ENCODE measurements around the gene OPRL1.

OPRL1 gene

GRCh38 chr20:64056889-64057627 is 22.8 kb upstream of the OPRL1 start:
- DNase-seq (peak; percentile 41), ATAC-seq (peak; percentile 25)

- ATAC-seq: peak; percentile 67
- peak; percentile 95 for DNase-seq
Measured at GRCh38 chr20:64057628-64058498, 22.0 kb upstream of the OPRL1 start.

GRCh38 chr20:64058536-64058935 is 21.3 kb upstream of the OPRL1 start:
- ATAC-seq (no peak), DNase-seq (no peak)

- ATAC-seq (no peak), DNase-seq (no peak)
Measured at GRCh38 chr20:64062276-64062595, 17.6 kb upstream of the OPRL1 start.

GRCh38 chr20:64062596-64063388 is 17.1 kb upstream of the OPRL1 start, which contains the start of gene TCEA2:
Gene TCEA2, plus strand, starts transcription at chr20:64063198. Its CDS starts 115 bp downstream, at chr20:64063313.
- DNase-seq (peak; percentile 96), ATAC-seq (peak; percentile 88)

- DNase-seq (peak; percentile 65), ATAC-seq (no peak)
Measured at GRCh38 chr20:64063389-64064144, 16.3 kb upstream of the OPRL1 start.

- DNase-seq (no peak), ATAC-seq (no peak)
Measured at GRCh38 chr20:64064145-64064698, 15.7 kb upstream of the OPRL1 start.

- ATAC-seq (no peak), DNase-seq (no peak)
Measured at GRCh38 chr20:64065062-64065973, 14.6 kb upstream of the OPRL1 start.

- DNase-seq (peak; percentile 72), ATAC-seq (peak; percentile 58)
Measured at GRCh38 chr20:64065974-64066343, 13.9 kb upstream of the OPRL1 start.

GRCh38 chr20:64067005-64067632 is 12.8 kb upstream of the OPRL1 start:
- no peak for DNase-seq
- no peak for ATAC-seq

- ATAC-seq (no peak), DNase-seq (no peak)
Measured at GRCh38 chr20:64067733-64068307, 12.1 kb upstream of the OPRL1 start.

- no peak for ATAC-seq
- no peak for DNase-seq
Measured at GRCh38 chr20:64068386-64069208, 11.3 kb upstream of the OPRL1 start.

GRCh38 chr20:64069209-64069613 is 10.7 kb upstream of the OPRL1 start:
- DNase-seq: no peak
- ATAC-seq: no peak

- DNase-seq (no peak), ATAC-seq (no peak)
Measured at GRCh38 chr20:64069614-64070243, 10.2 kb upstream of the OPRL1 start.

- ATAC-seq (no peak), DNase-seq (no peak)
Measured at GRCh38 chr20:64070244-64070993, 9.5 kb upstream of the OPRL1 start.

GRCh38 chr20:64071341-64072332 is 8.2 kb upstream of the OPRL1 start:
- DNase-seq (no peak), ATAC-seq (no peak)

Measured in stimulated activated naive CD8-positive, alpha-beta T cell treated with anti-CD3 and anti-CD28 coated beads, Interleukin-15, Interleukin-2, amounts not matched to agents 100 U/mL and 50 U/mL, for 24 hours (primary cell).